A673 (cell line): ENCODE data around the gene IFIT5.

ENCODE experiments used
- CTCF ChIP-seq: fragments of 300-800, 200-600 bp; sonication (generic); conservative IDR thresholded peaks from 2 replicates; pipeline ENCODE4 v1.5.1; 2017; ENCODE audit warnings: low read depth, mild to moderate bottlenecking, antibody characterized with exemption, low read length, moderate library complexity, mixed read lengths
- EZH2 ChIP-seq: fragments of 200-600 bp; sonication (generic); IDR thresholded peaks from 2 replicates; pipeline ENCODE4 v1.6.1; 2017; ENCODE audit warnings: borderline replicate concordance, low read depth, mild to moderate bottlenecking, mixed read lengths, antibody characterized with exemption, low read length; ENCODE audit not compliant: poor library complexity, severe bottlenecking

GRCh38 chr10:89468191-89468965, 54.0 kb downstream of the IFIT5 start:
- TF ChIP-seq EZH2, result no peak
- TF ChIP-seq CTCF, result no peak
